HG03460 (cell line): ENCODE measurements around the gene RNASE7.

Experiments used
- ATAC-seq: cut with Tn5 transposase; IDR thresholded peaks from one replicate; pipeline ENCODE4 v1.9.1; 2021; ENCODE audit not compliant: unreplicated experiment

Gene RNASE7

GRCh38 chr14:21042918-21043317, 756 bp downstream of the RNASE7 start:
- ATAC-seq, result no peak

GRCh38 chr14:21043387-21043973, 1.3 kb downstream of the RNASE7 start:
- ATAC-seq, result no peak

- no peak for ATAC-seq
These were observed 1.9 kb downstream of the RNASE7 start for GRCh38 chr14:21043974-21044618.

- no peak for ATAC-seq
These were observed 5.2 kb downstream of the RNASE7 start for GRCh38 chr14:21047378-21047781.

- no peak for ATAC-seq
These were observed 6.5 kb downstream of the RNASE7 start for GRCh38 chr14:21048638-21049037.

- no peak for ATAC-seq
These were observed 7.1 kb downstream of the RNASE7 start for GRCh38 chr14:21049271-21049673.

GRCh38 chr14:21050597-21050996, 8.4 kb downstream of the RNASE7 start:
- no peak for ATAC-seq

GRCh38 chr14:21053184-21054122, 11.3 kb downstream of the RNASE7 start:
- no peak for ATAC-seq

- no peak for ATAC-seq
These were observed 12.1 kb downstream of the RNASE7 start for GRCh38 chr14:21054123-21054767.

GRCh38 chr14:21054768-21055145, 12.6 kb downstream of the RNASE7 start:
- no peak for ATAC-seq

GRCh38 chr14:21055432-21056117, 13.4 kb downstream of the RNASE7 start:
- ATAC-seq, result no peak

GRCh38 chr14:21056520-21057163, 14.5 kb downstream of the RNASE7 start:
- no peak for ATAC-seq

GRCh38 chr14:21057803-21058675, 15.9 kb downstream of the RNASE7 start, which contains the start of gene RNASE8:
Gene RNASE8 (plus strand): TSS chr14:21057822. CDS start chr14:21057893, 71 bp downstream.
- ATAC-seq, result no peak

- no peak for ATAC-seq
These were observed 16.7 kb downstream of the RNASE7 start for GRCh38 chr14:21058903-21059302.

GRCh38 chr14:21059842-21060613, 17.9 kb downstream of the RNASE7 start:
- no peak for ATAC-seq

- no peak for ATAC-seq
These were observed 18.6 kb downstream of the RNASE7 start for GRCh38 chr14:21060614-21061346.

GRCh38 chr14:21061347-21061668, 19.1 kb downstream of the RNASE7 start:
- ATAC-seq, result no peak

- ATAC-seq, result no peak
These were observed 21.3 kb downstream of the RNASE7 start for GRCh38 chr14:21063479-21063878.
